OCI-LY3 (cell line): ENCODE measurements around the gene ARMH2.
"Not testable (repeated sequence)": the region's sequence is repeated elsewhere in the genome, so short reads cannot be mapped to it uniquely, and the experiment has no call there.

ENCODE experiments used
- H2AFZ ChIP-seq: fragments of 200-600, 300-600 bp; shearing (Covaris generic); 2 replicates; pipeline ENCODE4 v1.6.0; 2014; ENCODE audit warnings: antibody characterized with exemption, low read depth, low read length
- H3K27ac ChIP-seq: fragments of 200-600, 300-600 bp; sonication (generic); 2 replicates; pipeline ENCODE4 v1.5.1; 2014; ENCODE audit warnings: mild to moderate bottlenecking, low read length, moderate library complexity, mixed read lengths
- H3K27me3 ChIP-seq: fragments of 200-600, 300-600 bp; sonication (generic); 2 replicates; pipeline ENCODE4 v1.6.1; 2014; ENCODE audit warnings: low read depth, low read length, mixed read lengths
- H3K36me3 ChIP-seq: fragments of 200-600, 300-600 bp; sonication (generic); replicated peaks from 2 replicates; pipeline ENCODE3; 2014; ENCODE audit warnings: low read depth, low read length, mixed read lengths
- H3K4me1 ChIP-seq: fragments of 300-600, 200-600 bp; sonication (generic); 2 replicates; pipeline ENCODE4 v1.6.1; 2014; ENCODE audit warnings: low read length, mixed read lengths
- H3K4me2 ChIP-seq: fragments of 200-600, 300-600 bp; sonication (generic); 2 replicates; pipeline ENCODE4 v1.6.1; 2014; ENCODE audit warnings: low read length, mixed read lengths
- H3K4me3 ChIP-seq: fragments of 300-600, 200-600 bp; sonication (generic); 2 replicates; pipeline ENCODE4 v1.5.1; 2014; ENCODE audit warnings: antibody characterized with exemption, mild to moderate bottlenecking, low read length, moderate library complexity
- H3K79me2 ChIP-seq: fragments of 300-600, 200-600 bp; shearing (Covaris generic); 2 replicates; pipeline ENCODE4 v1.6.1; 2014; ENCODE audit warnings: mild to moderate bottlenecking, low read length, mixed read lengths
- H3K9ac ChIP-seq: fragments of 300-600, 200-600 bp; shearing (Covaris generic); 2 replicates; pipeline ENCODE4 v1.6.0; 2014; ENCODE audit warnings: mild to moderate bottlenecking, low read length, moderate library complexity
- H3K9me3 ChIP-seq: fragments of 200-600, 300-600 bp; shearing (Covaris generic); 2 replicates; pipeline ENCODE4 v1.6.1; 2014; ENCODE audit warnings: low read length, mixed read lengths; ENCODE audit not compliant: insufficient read depth
- H4K20me1 ChIP-seq: fragments of 200-600, 300-600 bp; sonication (generic); 2 replicates; pipeline ENCODE4 v1.6.1; 2016; ENCODE audit warnings: low read length, mixed read lengths; ENCODE audit not compliant: insufficient read depth
- CTCF ChIP-seq: fragments of 200-600, 300-600 bp; sonication (generic); IDR thresholded peaks from 2 replicates; pipeline ENCODE4 v1.5.1; 2014; ENCODE audit warnings: antibody characterized with exemption, low read length, low read depth
- EZH2phosphoT487 ChIP-seq: fragments of 200-600 bp; shearing (Covaris generic); IDR thresholded peaks from 2 replicates; pipeline ENCODE4 v1.6.1; 2018; ENCODE audit warnings: antibody characterized with exemption, mixed run types, low read depth

The ARMH2 gene

DNA sequence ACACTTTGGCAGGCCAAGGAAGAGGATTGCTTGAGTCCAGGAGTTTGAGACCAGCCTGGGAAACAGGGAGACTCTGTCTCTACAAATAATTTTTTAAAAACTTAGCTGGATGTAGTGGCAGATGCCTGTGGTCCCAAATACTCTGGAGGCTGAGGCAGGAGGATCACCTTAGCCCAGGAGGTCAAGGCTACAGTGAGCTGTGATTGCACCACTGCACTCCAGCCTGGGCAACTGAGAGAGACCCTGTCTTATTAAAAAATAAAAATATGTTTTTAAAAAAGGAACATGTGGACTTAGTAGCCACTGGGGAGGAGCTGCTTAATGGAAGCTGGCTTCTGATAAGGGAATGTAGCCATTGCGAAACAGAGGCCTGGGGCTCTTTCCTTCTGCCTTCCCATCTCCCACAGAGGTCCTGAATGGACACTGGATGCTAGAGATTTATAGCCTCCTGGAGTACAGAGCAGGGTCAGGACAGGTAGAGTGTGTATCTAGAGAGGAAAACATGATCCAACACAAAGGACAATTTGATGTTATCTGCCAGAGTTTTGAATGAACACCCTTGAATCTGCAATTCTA lies 45.7 kb downstream of the ARMH2 start:
- Histone ChIP-seq H3K4me3 (no peak overlapping the region), H3K4me2 (no peak overlapping the region), H3K27ac (no peak overlapping the region), H3K9ac (no peak overlapping the region), H3K79me2 (no peaks in the 10 kb centered on the region), H3K9me3 (0 out of 2 replicates have a peak, but pooled peaks cover 3% of the 10 kb centered on the region), H3K36me3 (no peaks in the 10 kb centered on the region), H3K4me1 (peaks cover 7% of the 10 kb centered on the region), H4K20me1 (no peaks in the 10 kb centered on the region), H3K27me3 (no peaks in the 10 kb centered on the region), H2AFZ (no peak overlapping the region)
- TF ChIP-seq CTCF: no peak
- TF ChIP-seq EZH2phosphoT487: no peak

GRCh38 chr6:24752503-24752902 lies 46.2 kb downstream of the ARMH2 start:
- H3K4me3 ChIP-seq: no peak overlapping the region
- H2AFZ ChIP-seq: no peak overlapping the region
- no peaks in the 10 kb centered on the region for H3K79me2 ChIP-seq
- no peak overlapping the region for H3K27ac ChIP-seq
- H3K9ac ChIP-seq: no peak overlapping the region
- no peaks in the 10 kb centered on the region for H4K20me1 ChIP-seq
- TF ChIP-seq EZH2phosphoT487: no peak
- TF ChIP-seq CTCF: no peak
- no peak overlapping the region for H3K4me2 ChIP-seq
- no peaks in the 10 kb centered on the region for H3K36me3 ChIP-seq
- no peaks in the 10 kb centered on the region for H3K27me3 ChIP-seq
- H3K4me1 ChIP-seq: peaks cover 7% of the 10 kb centered on the region
- 0 out of 2 replicates have a peak, but pooled peaks cover 3% of the 10 kb centered on the region for H3K9me3 ChIP-seq

DNA sequence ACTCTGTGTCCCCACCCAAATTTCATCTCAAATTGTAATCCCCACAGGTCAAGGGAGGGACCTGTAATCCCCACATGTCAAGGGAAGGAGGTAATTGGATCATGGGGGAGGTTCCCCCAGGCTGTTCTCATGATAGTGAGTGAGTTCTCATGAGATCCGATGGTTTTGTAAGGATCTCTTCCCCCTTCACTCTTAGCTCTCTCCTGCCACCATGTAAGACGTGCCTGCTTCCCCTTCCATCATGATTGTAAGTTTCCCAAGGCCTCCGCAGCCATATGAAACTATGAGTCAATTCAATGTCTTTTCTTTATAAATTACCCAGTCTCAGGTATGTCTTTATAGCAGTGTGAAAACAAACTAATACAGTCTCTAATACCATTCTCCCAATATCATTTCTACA lies 47.8 kb downstream of the ARMH2 start:
- H3K9me3 ChIP-seq, H4K20me1 ChIP-seq, H2AFZ ChIP-seq, H3K27me3 ChIP-seq, H3K4me1 ChIP-seq, H3K4me2 ChIP-seq, H3K79me2 ChIP-seq, H3K27ac ChIP-seq, H3K36me3 ChIP-seq, H3K4me3 ChIP-seq, H3K9ac ChIP-seq: not testable (repeated sequence)

GRCh38 chr6:24749297-24749696 lies 49.4 kb downstream of the ARMH2 start:
- Histone ChIP-seq H3K4me2 (peak overlapping the region; percentile 7; the same call in 1 of the 2 replicates), H3K9ac (no peak overlapping the region), H3K4me1 (peaks cover 16% of the 10 kb centered on the region), H4K20me1 (no peaks in the 10 kb centered on the region), H3K27me3 (no peaks in the 10 kb centered on the region), H3K27ac (no peak overlapping the region), H3K36me3 (no peaks in the 10 kb centered on the region), H3K9me3 (0 out of 2 replicates have a peak, but pooled peaks cover 3% of the 10 kb centered on the region), H2AFZ (no peak overlapping the region), H3K79me2 (no peaks in the 10 kb centered on the region), H3K4me3 (no peak overlapping the region)
- no peak for TF ChIP-seq EZH2phosphoT487
- TF ChIP-seq CTCF: no peak
